Peyer's patch (tissue), 4 donors: Measurements from ENCODE around the gene CPNE2.

ENCODE experiments used
- POLR2A ChIP-seq, 2 donors: fragments of 450-650 bp; IDR thresholded peaks; one replicate each; pipeline ENCODE4 v1.5.1; 2017; ENCODE audit warnings: antibody characterized with exemption in 2 of 2, mild to moderate bottlenecking in 2 of 2, moderate library complexity in 2 of 2
- TF ChIP-seq, protein P1 (sequence below), 6 experiments: fragments of 450-650 bp in 4 of 6; fragments of 200-600 bp in 2 of 6; sonication (generic) in 1 of 6; IDR thresholded peaks; one replicate each; pipeline ENCODE4 v1.5.1; 2017 to 2019; ENCODE audit warnings: antibody characterized with exemption in 6 of 6, mild to moderate bottlenecking in 3 of 6, moderate library complexity in 1 of 6

DNA sequence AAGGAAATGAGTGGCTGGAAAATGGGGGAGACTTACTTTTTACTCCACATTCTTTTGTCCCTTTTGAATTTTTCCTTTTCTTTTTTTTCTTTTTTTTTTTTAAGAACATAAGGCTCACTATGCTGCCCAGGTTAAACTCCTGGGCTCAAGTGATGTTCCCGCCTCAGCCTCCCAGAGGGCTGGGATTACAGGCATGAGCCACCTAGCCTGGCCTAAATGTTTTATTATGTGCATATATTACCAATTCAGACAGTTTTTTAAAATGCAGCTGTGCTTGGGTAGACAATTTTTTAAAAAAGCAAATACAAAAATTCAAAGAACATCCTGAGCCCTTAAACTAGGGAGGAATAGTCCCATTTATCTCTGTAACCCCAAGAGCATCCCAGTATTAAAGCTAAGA is 65.2 kb downstream of the CPNE2 start:
- TF ChIP-seq, protein P1, sequence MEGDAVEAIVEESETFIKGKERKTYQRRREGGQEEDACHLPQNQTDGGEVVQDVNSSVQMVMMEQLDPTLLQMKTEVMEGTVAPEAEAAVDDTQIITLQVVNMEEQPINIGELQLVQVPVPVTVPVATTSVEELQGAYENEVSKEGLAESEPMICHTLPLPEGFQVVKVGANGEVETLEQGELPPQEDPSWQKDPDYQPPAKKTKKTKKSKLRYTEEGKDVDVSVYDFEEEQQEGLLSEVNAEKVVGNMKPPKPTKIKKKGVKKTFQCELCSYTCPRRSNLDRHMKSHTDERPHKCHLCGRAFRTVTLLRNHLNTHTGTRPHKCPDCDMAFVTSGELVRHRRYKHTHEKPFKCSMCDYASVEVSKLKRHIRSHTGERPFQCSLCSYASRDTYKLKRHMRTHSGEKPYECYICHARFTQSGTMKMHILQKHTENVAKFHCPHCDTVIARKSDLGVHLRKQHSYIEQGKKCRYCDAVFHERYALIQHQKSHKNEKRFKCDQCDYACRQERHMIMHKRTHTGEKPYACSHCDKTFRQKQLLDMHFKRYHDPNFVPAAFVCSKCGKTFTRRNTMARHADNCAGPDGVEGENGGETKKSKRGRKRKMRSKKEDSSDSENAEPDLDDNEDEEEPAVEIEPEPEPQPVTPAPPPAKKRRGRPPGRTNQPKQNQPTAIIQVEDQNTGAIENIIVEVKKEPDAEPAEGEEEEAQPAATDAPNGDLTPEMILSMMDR (IDR thresholded peaks at IDR 0.05): no peak
- TF ChIP-seq POLR2A (IDR thresholded peaks at IDR 0.05): no peak
